ENCODE data around the gene HIVEP3.

The HIVEP3 gene

DNA sequence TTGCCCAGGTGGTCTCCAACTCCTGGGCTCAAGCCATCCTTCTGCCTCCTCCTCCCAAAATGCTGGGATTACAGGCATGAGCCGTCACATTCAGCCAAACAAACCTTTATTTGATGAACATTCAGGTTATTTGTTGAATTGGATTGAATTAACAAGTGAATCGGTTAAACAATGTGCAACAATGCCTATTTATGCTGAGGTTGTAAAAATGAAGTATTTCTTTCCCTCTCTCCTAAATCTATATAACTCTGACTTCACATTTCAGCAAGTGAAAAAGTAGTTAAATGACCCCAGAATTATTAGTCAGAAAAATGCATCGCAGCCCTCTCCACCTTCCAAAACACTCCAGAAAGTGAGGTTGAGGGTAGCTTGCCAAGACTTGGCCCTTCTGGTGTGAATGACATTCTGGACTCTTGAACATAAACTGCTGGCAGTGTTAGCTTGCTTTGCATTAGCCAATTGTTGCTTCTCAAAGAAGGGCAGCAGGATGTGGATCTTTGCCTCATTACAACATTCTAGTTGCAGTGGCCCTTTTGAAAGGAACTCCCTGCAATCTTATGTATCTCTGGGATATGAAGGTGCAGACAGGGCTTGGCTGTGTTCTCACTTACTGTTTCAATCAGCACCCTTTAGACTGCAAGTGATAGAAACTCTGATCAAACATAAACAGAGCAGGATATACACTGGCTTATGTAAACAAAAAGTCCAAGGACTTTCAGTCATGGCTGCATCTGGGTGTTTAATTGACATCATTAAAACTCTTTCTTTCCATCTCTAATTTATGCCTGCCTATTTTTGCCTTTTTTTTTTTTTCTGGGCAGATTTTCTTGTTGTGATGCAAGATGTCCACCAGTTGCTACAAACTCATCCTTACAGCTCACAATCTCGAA lies 456.7 kb downstream of the HIVEP3 start:
- DNase-seq (ENCODE audit: low spot score) = no peak
- H3K4me3 ChIP-seq = no peak overlapping the region
- TF ChIP-seq, protein P1, sequence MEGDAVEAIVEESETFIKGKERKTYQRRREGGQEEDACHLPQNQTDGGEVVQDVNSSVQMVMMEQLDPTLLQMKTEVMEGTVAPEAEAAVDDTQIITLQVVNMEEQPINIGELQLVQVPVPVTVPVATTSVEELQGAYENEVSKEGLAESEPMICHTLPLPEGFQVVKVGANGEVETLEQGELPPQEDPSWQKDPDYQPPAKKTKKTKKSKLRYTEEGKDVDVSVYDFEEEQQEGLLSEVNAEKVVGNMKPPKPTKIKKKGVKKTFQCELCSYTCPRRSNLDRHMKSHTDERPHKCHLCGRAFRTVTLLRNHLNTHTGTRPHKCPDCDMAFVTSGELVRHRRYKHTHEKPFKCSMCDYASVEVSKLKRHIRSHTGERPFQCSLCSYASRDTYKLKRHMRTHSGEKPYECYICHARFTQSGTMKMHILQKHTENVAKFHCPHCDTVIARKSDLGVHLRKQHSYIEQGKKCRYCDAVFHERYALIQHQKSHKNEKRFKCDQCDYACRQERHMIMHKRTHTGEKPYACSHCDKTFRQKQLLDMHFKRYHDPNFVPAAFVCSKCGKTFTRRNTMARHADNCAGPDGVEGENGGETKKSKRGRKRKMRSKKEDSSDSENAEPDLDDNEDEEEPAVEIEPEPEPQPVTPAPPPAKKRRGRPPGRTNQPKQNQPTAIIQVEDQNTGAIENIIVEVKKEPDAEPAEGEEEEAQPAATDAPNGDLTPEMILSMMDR (IDR thresholded peaks at IDR 0.05) = no peak
- no peak overlapping the region for H3K27ac ChIP-seq

DNA sequence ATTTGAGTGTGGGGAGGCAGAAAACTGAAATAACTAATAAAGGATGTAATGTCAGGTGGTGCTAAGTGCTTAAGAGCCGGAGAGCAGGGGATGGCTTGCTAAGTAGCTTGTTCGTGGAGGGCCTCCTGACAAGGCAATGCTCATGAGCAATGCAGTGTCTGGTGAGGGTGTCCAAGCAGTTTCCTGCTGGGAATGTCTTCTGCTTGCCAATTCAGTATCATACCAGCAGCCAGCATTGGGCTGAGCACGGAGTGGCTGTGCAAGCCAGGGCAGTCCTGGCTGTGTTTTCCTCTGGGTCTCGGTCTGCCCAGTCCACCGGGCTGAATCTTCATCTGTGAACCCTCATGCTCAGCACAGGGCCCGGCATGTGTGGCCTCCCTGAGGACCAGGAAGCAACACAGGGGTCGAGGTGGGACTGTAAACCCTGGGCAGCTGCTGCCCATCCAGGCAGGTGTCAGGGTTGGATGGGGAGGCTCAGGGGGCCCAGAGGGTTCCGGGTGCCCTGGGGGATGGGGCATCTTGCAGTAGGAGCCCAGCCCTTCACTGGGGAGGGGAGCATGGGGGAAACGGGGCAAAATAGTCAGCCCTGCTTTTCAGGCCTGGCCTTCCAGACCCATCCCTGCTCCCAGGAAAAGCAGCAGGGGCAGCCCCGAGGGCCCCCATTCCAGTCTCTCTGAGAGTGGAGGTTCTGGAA lies 461.7 kb downstream of the HIVEP3 start:
- Histone ChIP-seq H3K27ac (no peak overlapping the region), H3K4me3 (no peak overlapping the region)
- DNase-seq (ENCODE audit: low spot score) = no peak
- TF ChIP-seq, protein P1 (IDR thresholded peaks at IDR 0.05) = no peak

All from coronary artery (tissue), 2 donors.